GM08714 (cell line): ENCODE measurements around the gene RET.

Source experiments
- H3K4me3 ChIP-seq: fragments of 200-500 bp; sonication (Bioruptor generic); 2 replicates; pipeline ENCODE4 v1.5.1; 2014; ENCODE audit warnings: mild to moderate bottlenecking, low read length, inconsistent platforms
- ZNF274 ChIP-seq: IDR thresholded peaks from 2 replicates; pipeline ENCODE4 v1.6.1; 2012; ENCODE audit warnings: mild to moderate bottlenecking, low read depth, low read length

RET gene

DNA sequence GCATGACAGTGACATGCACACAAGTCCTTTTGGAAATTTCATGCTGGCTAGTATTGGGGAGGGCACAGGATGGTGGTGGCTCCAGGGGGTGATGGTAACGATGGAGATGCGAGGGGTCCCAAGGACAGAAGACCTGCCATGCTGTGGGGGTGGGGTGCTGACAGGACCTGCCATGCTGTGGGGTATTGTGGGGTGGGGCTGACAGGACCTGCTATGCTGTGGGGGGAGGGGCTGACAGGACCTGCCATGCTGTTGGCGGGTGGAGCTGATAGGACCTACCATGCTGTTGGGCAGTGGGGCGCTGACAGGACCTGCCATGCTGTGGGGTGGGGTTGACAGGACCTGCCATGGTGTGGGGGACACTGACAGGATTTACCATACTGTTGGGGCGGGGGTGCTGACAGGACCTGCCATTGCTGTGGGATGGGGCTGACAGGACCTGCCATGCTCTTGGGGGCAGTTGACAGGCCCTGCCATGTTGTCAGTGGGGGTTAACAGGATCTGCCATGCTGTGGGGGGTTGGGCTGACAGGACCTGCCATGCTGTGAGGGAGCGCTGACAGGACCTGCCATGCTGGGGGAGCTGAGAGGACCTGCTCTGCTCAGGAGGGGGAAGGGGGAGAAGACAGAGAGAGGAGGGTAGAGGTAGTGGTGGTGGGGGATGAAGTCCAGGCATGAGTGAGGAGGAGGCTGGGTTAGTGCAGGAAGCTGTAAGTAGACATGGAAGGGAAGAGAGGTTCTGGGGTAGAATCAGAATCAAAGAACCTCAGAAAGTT is 36.2 kb upstream of the RET start:
- no peak for TF ChIP-seq ZNF274
- no peak overlapping the region for H3K4me3 ChIP-seq

- TF ChIP-seq ZNF274 = no peak
- H3K4me3 ChIP-seq = no peak overlapping the region
These were observed 35.2 kb upstream of the RET start for GRCh38 chr10:43041422-43042342.

DNA sequence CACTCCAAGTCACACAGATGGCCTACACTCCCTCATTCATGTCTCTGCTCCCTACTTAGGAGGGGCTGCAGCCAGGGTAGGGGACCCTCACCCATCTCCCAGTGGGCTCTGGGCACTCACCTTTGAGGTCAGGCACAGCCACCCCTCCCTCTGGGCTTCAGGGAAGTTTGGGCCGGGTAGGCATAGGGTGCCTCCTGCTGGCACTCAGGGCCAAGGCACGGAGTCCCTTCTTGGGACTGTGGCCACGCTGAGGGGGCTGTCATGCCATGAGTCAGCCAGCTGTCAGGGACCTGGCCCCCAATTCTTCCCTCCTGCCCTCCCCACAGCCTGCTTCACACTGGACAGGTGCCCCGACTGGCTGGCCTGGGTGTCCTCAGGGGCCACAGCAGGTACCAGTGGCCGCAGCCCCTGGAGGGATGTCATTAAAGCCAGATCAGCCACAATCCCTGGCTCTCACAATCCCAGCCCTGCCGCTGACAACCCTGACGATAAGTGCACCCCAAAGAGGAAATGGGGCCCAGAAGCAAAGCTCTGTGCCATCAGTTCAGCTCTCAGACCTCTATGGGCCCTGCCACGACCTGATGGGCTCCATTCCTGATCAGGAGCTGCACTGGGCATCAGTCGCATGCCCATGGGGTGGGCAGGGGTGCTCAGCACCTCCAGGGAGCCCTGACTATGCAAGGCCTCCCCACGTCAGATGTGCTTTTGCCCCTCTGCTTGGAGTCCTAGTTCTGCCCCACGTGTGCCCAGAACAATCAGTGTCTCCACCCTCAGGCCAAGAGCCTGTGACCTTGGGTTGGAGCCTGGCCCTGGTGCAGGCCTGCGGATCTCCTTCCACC is 34.1 kb upstream of the RET start:
- no peak overlapping the region for H3K4me3 ChIP-seq
- TF ChIP-seq ZNF274 = no peak

DNA sequence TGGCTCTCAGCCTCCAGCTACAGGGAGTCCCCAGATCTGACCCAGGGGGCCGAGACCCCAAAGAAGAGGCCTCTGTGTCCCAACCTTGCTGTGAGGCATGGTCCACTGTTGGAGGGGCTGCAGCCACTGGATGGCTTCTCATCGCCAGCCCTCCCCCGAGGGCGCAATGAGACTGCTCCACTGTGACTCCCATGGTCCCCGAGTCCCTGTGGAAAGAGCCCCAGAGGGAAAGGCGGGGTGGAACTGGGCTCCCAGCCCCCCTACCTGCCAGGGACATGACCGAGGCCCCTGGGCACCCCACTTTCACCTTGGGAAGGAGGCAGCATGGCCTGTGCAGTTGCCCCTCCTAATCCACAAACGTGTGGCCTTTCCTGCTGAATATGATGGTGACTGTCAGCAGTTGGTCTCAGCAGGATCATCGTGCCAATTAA is 33.5 kb upstream of the RET start:
- TF ChIP-seq ZNF274 = no peak
- no peak overlapping the region for H3K4me3 ChIP-seq

DNA sequence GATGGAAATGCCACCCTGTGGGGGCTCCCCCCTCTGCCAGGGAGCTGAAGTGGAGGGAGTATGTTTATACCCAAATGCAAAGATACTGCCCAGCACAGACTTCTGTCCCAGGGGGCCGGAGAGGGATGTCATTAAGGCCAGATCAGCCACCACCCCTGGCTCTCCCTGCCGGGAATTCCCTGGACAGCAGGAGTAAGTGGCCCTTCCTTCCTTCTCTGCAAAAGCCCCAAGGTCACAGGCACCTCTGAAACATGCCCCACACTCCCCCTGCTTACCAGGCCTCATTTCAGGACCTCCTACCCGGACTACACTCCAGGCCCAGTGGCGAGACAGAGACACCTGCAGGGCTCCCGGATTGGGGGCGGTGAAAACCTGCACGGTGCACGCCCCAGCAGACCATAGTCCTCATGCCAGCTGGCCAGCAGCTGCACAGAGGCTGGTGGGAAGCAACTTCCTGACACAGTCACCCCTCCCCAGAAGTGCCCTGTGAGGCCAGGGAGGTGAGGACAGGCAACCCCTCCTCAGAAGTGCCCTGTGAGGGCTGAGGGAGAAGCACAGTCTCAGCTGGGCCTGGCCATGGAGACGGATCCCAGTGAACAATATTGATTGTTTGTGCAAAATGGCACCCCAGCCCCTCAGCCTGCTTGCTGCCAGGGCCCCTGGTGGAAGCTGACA is 33.0 kb upstream of the RET start:
- no peak overlapping the region for H3K4me3 ChIP-seq
- TF ChIP-seq ZNF274 = no peak

- no peak overlapping the region for H3K4me3 ChIP-seq
- TF ChIP-seq ZNF274 = no peak
These were observed 32.4 kb upstream of the RET start for GRCh38 chr10:43044448-43044921.

- H3K4me3 ChIP-seq = no peak overlapping the region
- TF ChIP-seq ZNF274 = no peak
These were observed 31.8 kb upstream of the RET start for GRCh38 chr10:43044961-43045621.

- no peak overlapping the region for H3K4me3 ChIP-seq
- no peak for TF ChIP-seq ZNF274
These were observed 31.1 kb upstream of the RET start for GRCh38 chr10:43045631-43046287.

DNA sequence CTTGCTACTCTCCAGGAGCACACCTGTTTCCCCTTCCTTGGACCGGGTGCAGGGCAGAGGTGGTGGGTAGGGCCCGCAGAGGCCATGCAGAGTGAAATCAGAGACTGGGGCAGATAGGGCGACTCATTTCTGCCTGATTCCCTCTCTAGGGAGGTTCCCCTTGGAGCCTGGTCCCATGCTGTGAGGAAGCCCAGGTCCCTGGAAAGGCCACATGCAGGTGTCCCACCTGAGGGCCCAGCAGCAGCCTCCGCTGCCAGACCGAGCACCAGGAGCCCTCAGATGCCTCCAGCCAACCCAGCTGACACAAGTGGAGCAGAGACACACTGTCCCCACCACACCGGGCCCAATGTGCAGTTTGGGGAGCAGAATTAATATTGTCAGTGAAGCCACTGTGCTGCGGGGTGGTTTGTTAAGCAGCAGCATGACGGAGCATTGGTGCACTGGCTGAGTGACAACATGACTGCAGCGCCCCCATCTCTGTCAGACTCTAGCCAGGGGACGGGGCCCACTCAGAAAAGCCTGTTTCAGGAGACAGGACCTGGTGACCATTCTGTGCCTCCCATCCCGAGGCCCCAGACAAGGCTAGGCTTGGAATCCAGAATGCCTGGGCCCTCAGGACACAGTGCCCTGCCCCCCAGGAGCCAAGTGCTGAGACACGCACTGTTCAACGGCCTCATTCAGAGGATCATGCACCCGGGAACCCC is 30.4 kb upstream of the RET start:
- H3K4me3 ChIP-seq = no peak overlapping the region
- no peak for TF ChIP-seq ZNF274

DNA sequence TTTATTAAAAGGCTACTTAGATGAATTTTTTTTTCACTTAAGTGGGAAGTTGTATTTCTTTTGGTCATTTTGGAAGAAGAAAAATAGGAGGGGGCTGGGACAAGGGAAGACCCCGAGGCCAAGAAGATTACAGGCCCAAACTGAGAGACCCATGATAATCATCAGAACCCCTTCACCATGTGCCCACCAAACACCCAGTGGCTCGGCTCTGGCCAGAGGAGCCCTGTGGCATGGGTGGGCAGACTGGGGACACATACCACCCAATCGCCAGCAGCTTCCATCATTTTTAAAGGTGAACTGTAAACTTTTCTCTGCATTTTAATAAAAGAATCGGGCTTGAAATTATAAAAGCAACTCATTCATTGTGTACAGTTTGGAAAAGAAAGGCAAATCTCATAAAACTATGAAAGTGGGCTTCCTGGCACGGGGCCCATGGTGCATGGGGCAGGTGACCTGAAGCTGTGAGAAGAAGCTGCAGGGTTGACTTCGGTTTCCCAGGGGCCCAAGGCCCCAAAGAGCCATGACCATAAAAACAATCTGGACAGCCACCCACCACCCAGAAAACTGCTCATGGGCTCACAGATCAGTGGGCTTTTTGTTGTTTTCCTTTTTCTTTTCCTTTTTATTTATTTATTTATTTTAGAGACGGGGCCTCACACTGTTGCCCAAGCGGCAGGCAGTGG is 29.4 kb upstream of the RET start:
- H3K4me3 ChIP-seq = no peak overlapping the region
- no peak for TF ChIP-seq ZNF274

- no peak for TF ChIP-seq ZNF274
- no peak overlapping the region for H3K4me3 ChIP-seq
These were observed 28.4 kb upstream of the RET start for GRCh38 chr10:43048301-43049051.
